Glutamatergic neuron (in vitro differentiated cells): ENCODE results near the gene C9orf72. TPM values are rescaled to one million over a fixed set of nuclear protein-coding genes. Genes with fewer than 3 reads are reported as not detected.

Experiments
- DNase-seq: peaks from one replicate; pipeline ENCODE4 v3.0.0; 2022
- H3K27ac Mint-ChIP-seq: one replicate; pipeline ENCODE4 v1.8.0; 2020; ENCODE audit warnings: mild to moderate bottlenecking, mixed read lengths, inconsistent platforms; ENCODE audit not compliant: unreplicated experiment
- H3K27me3 Mint-ChIP-seq: one replicate; pipeline ENCODE4 v1.8.0; 2020; ENCODE audit warnings: mild to moderate bottlenecking, moderate library complexity, mixed read lengths, inconsistent platforms; ENCODE audit not compliant: unreplicated experiment
- H3K36me3 Mint-ChIP-seq: one replicate; pipeline ENCODE4 v1.8.0; 2020; ENCODE audit warnings: mild to moderate bottlenecking, mixed read lengths, inconsistent platforms; ENCODE audit not compliant: unreplicated experiment
- H3K4me1 Mint-ChIP-seq: one replicate; pipeline ENCODE4 v1.8.0; 2020; ENCODE audit warnings: mild to moderate bottlenecking, low read depth, mixed read lengths, inconsistent platforms; ENCODE audit not compliant: unreplicated experiment
- H3K4me3 Mint-ChIP-seq: one replicate; pipeline ENCODE4 v1.8.0; 2020; ENCODE audit warnings: mild to moderate bottlenecking, mixed read lengths, inconsistent platforms; ENCODE audit not compliant: unreplicated experiment
- H3K9me3 Mint-ChIP-seq: one replicate; pipeline ENCODE4 v1.8.0; 2020; ENCODE audit warnings: mild to moderate bottlenecking, moderate library complexity, mixed read lengths, inconsistent platforms; ENCODE audit not compliant: unreplicated experiment
- CTCF ChIP-seq: fragments of 200-600 bp; sonication (generic); IDR thresholded peaks from one replicate; pipeline ENCODE4 v1.5.0; 2021; ENCODE audit not compliant: partially characterized antibody, unreplicated experiment
- total RNA-seq: library from RNA; stranded (reverse); fragmentation: NEBNext Ultra II Directional; extraction: Animal tissue kit (Norgen Biotek cat#: 25700); gene quantifications from one replicate; pipeline ENCODE4 v1.2.1, GENCODE V29; 2021; ENCODE audit not compliant: unreplicated experiment

C9orf72 gene
- total RNA-seq, 1 donor from 2014 or later, result 53.9 TPM

- H3K36me3 Mint-ChIP-seq, result peaks cover 5% of the 10 kb centered on the region
- no peaks in the 10 kb centered on the region for H3K27me3 Mint-ChIP-seq
- no peak overlapping the region for H3K4me3 Mint-ChIP-seq
- DNase-seq, result no peak
- H3K9me3 Mint-ChIP-seq, result peaks cover 2% of the 10 kb centered on the region
- no peak overlapping the region for H3K27ac Mint-ChIP-seq
- H3K4me1 Mint-ChIP-seq, result no peaks in the 10 kb centered on the region
- TF ChIP-seq CTCF, result no peak
Measured at GRCh38 chr9:27610622-27611021, 37.3 kb upstream of the C9orf72 start.

GRCh38 chr9:27602954-27603353 lies 29.7 kb upstream of the C9orf72 start:
- H3K4me1 Mint-ChIP-seq, result no peaks in the 10 kb centered on the region

GRCh38 chr9:27602142-27602861 lies 29.0 kb upstream of the C9orf72 start:
- no peaks in the 10 kb centered on the region for H3K4me1 Mint-ChIP-seq
- peaks cover 2% of the 10 kb centered on the region for H3K27me3 Mint-ChIP-seq
- TF ChIP-seq CTCF, result no peak
- no peak overlapping the region for H3K4me3 Mint-ChIP-seq
- H3K27ac Mint-ChIP-seq, result no peak overlapping the region
- H3K36me3 Mint-ChIP-seq, result no peaks in the 10 kb centered on the region
- no peaks in the 10 kb centered on the region for H3K9me3 Mint-ChIP-seq
- DNase-seq, result no peak

More at GRCh38 chr9:27602954-27603353, 29.7 kb upstream of the C9orf72 start:
- no peak for DNase-seq
- H3K9me3 Mint-ChIP-seq, result no peaks in the 10 kb centered on the region
- no peak overlapping the region for H3K4me3 Mint-ChIP-seq
- H3K27ac Mint-ChIP-seq, result no peak overlapping the region
- H3K36me3 Mint-ChIP-seq, result no peaks in the 10 kb centered on the region
- TF ChIP-seq CTCF, result no peak
- H3K27me3 Mint-ChIP-seq, result peaks cover 2% of the 10 kb centered on the region

GRCh38 chr9:27601396-27601795 lies 28.1 kb upstream of the C9orf72 start:
- no peak for DNase-seq
- no peaks in the 10 kb centered on the region for H3K9me3 Mint-ChIP-seq
- TF ChIP-seq CTCF, result no peak
- peaks cover 2% of the 10 kb centered on the region for H3K27me3 Mint-ChIP-seq
- H3K4me1 Mint-ChIP-seq, result no peaks in the 10 kb centered on the region
- no peak overlapping the region for H3K27ac Mint-ChIP-seq
- H3K4me3 Mint-ChIP-seq, result no peak overlapping the region
- H3K36me3 Mint-ChIP-seq, result no peaks in the 10 kb centered on the region

- Mint-ChIP-seq H3K4me3 (no peak overlapping the region), H3K27ac (no peak overlapping the region), H3K4me1 (no peaks in the 10 kb centered on the region), H3K27me3 (peaks cover 4% of the 10 kb centered on the region), H3K36me3 (no peaks in the 10 kb centered on the region), H3K9me3 (no peaks in the 10 kb centered on the region)
- TF ChIP-seq CTCF, result no peak
- no peak for DNase-seq
Measured at GRCh38 chr9:27600256-27600655, 27.0 kb upstream of the C9orf72 start.
